K562 (cell line): Measurements from ENCODE around the gene HIP1R. TPM values are rescaled to one million over a fixed set of nuclear protein-coding genes. Genes with fewer than 3 reads are reported as not detected.

Experiments
- ATAC-seq: fragments of 200-7000 bp; cut with Tn5 transposase; 3 replicates; pipeline ENCODE4 v1.9.1; 2020; ENCODE audit warnings: moderate library complexity
- BruUV-seq: library from RNA; stranded (reverse); fragments of 400-500 nt; replicated peaks from 2 replicates; lab custom pipeline; 2021; lab: Mats Ljungman, UMichigan
- CTCF ChIA-PET: fragments of 300-600 bp; formaldehyde crosslinking; extraction: SDS; loops from one replicate; lab custom pipeline; 2021; ENCODE audit warnings: low intra/inter-chr PET ratio; lab: Yijun Ruan, JAX
- POLR2A ChIA-PET: fragments of 300-600, 350-650 bp; sonication (Branson Sonifier 250); formaldehyde crosslinking; extraction: SDS; loops from one replicate; lab custom pipeline; 2021; ENCODE audit warnings: antibody characterized with exemption, inconsistent platforms; lab: Yijun Ruan, JAX
- DNase-seq, 4 experiments: peaks; one replicate each; pipeline versions ENCODE4 v3.0.0 to v3.0.0-alpha.2; 2011 to 2018; ENCODE audit warnings: low spot score in 3 of 4, mixed read lengths in 3 of 4; ENCODE audit errors: extremely low read depth in 1 of 4
- FAIRE-seq: peaks from 2 replicates; lab custom pipeline; 2011; peaks lifted over from hg19 to GRCh38; lab: Jason Lieb, UNC
- H2AFZ ChIP-seq: 2 replicates; pipeline ENCODE4 v1.6.0; 2011; ENCODE audit warnings: low read depth, low read length, control low read depth, inconsistent platforms
- H3K27ac ChIP-seq: fragments of 200-600 bp; 3 replicates; pipeline ENCODE4 v1.8.0; 2011; ENCODE audit warnings: low read depth, mild to moderate bottlenecking, control low read depth, inconsistent platforms, low read length, moderate library complexity, mixed read lengths; ENCODE audit errors: extremely low read depth
- H3K27me3 ChIP-seq, 2 experiments: fragments of 300-600 bp in 1 of 2; 2 replicates in 1 of 2; 3 replicates in 1 of 2; pipeline versions ENCODE4 v1.6.0 to v1.8.0; 2011; ENCODE audit warnings: inconsistent platforms in 2 of 2, low read length in 2 of 2, mild to moderate bottlenecking in 1 of 2, mixed read lengths in 1 of 2, moderate library complexity in 1 of 2; ENCODE audit not compliant: control insufficient read depth in 2 of 2, insufficient read depth in 2 of 2
- H3K36me3 ChIP-seq: fragments of 300-600 bp; 3 replicates; pipeline ENCODE4 v1.8.0; 2011; ENCODE audit warnings: mild to moderate bottlenecking, low read length, inconsistent platforms; ENCODE audit not compliant: control insufficient read depth, insufficient read depth
- H3K4me1 ChIP-seq, 2 experiments: fragments of 200-600 bp in 1 of 2; replicated peaks in 1 of 2; 2 replicates in 1 of 2; 3 replicates in 1 of 2; pipeline versions ENCODE4 v1.5.1 to v1.8.0; 2011; ENCODE audit warnings: inconsistent platforms in 2 of 2, low read length in 2 of 2, mild to moderate bottlenecking in 1 of 2, mixed read lengths in 1 of 2, moderate library complexity in 1 of 2; ENCODE audit not compliant: control insufficient read depth in 2 of 2, insufficient read depth in 2 of 2
- H3K4me2 ChIP-seq: 2 replicates; pipeline ENCODE4 v1.6.1; 2011; ENCODE audit warnings: low read length, control low read depth, inconsistent platforms, mixed read lengths; ENCODE audit not compliant: insufficient read depth
- H3K4me3 ChIP-seq: fragments of 200-600 bp; sonication (generic), shearing (Covaris generic); 2 replicates; pipeline ENCODE4 v1.5.1; 2016; ENCODE audit warnings: control low read depth, inconsistent platforms
- H3K79me2 ChIP-seq: fragments of 200-600 bp; 3 replicates; pipeline ENCODE4 v1.8.0; 2011; ENCODE audit warnings: low read length, inconsistent platforms; ENCODE audit not compliant: control insufficient read depth, insufficient read depth
- H3K9ac ChIP-seq, 2 experiments: 2 replicates each; pipeline versions ENCODE4 v1.6.0 to v1.6.1; 2011; ENCODE audit warnings: low read depth in 2 of 2, low read length in 2 of 2, control low read depth in 1 of 2, inconsistent platforms in 1 of 2, mild to moderate bottlenecking in 1 of 2, mixed read lengths in 1 of 2; ENCODE audit not compliant: insufficient read depth in 1 of 2
- H3K9me1 ChIP-seq: one replicate; pipeline ENCODE4 v1.6.0; 2011; ENCODE audit warnings: inconsistent platforms, mild to moderate bottlenecking, low read length, moderate library complexity; ENCODE audit not compliant: control insufficient read depth, insufficient read depth
- H3K9me3 ChIP-seq: replicated peaks from 2 replicates; pipeline ENCODE4 v1.5.1; 2011; ENCODE audit warnings: low read depth, low read length, inconsistent platforms; ENCODE audit not compliant: control insufficient read depth, insufficient read depth
- H4K20me1 ChIP-seq: replicated peaks from 2 replicates; pipeline ENCODE4 v1.6.1; 2011; ENCODE audit warnings: low read length, inconsistent platforms, mixed read lengths; ENCODE audit not compliant: control insufficient read depth, insufficient read depth
- ESRRB ChIP-seq: fragments of 250-450 bp; sonication (Bioruptor Pico); IDR thresholded peaks from 2 replicates; pipeline ENCODE4 v1.5.0; 2020; ENCODE audit warnings: mild to moderate bottlenecking, moderate library complexity, borderline replicate concordance
- LCOR ChIP-seq: sonication (generic); formaldehyde crosslinking; IDR thresholded peaks from 2 replicates; pipeline ENCODE4 v1.8.0; 2022; ENCODE audit warnings: mild to moderate bottlenecking, missing genetic modification reagents
- MAFF ChIP-seq: IDR thresholded peaks from 2 replicates; pipeline ENCODE4 v1.6.1; 2012; ENCODE audit warnings: low read length, improper control_type of control experiment
- MLX ChIP-seq, 2 experiments: fragments of 450-650 bp in 1 of 2; sonication (generic) in 1 of 2; formaldehyde crosslinking; conservative IDR thresholded peaks; 2 replicates each; pipeline versions ENCODE4 v1.4.0 to v1.8.1; 2020 to 2022; ENCODE audit warnings: mild to moderate bottlenecking in 1 of 2, missing genetic modification reagents in 1 of 2
- NR2C2 ChIP-seq, 2 experiments: fragments of 200-800 bp in 1 of 2; sonication (Bioruptor generic) in 1 of 2; sonication (generic) in 1 of 2; formaldehyde crosslinking in 1 of 2; IDR thresholded peaks; 2 replicates each; pipeline versions ENCODE4 v1.6.1 to v1.8.0; 2016 to 2022; ENCODE audit warnings: mild to moderate bottlenecking in 1 of 2, missing compliant biosample characterization in 1 of 2, missing genetic modification characterization in 1 of 2, missing genetic modification reagents in 1 of 2
- ZNF232 ChIP-seq: sonication (generic); formaldehyde crosslinking; IDR thresholded peaks from 2 replicates; pipeline ENCODE4 v1.8.0; 2022; ENCODE audit warnings: mild to moderate bottlenecking, missing genetic modification reagents
- ZNF764 ChIP-seq: fragments of 250-450 bp; sonication (Bioruptor Pico); IDR thresholded peaks from 2 replicates; pipeline ENCODE4 v1.4.0; 2020; ENCODE audit warnings: low read depth, mild to moderate bottlenecking, moderate library complexity
- WGBS: fragments of 100-300 bp; shearing (Covaris generic); methylation state at CpG from one replicate; pipeline ENCODE4 v1.1.6; 2016; ENCODE audit warnings: low coverage, mixed read lengths; ENCODE audit not compliant: insufficient coverage; ENCODE audit errors: missing lambda C conversion rate; 5-methylcytosine and 5-hydroxymethylcytosine counted together
- in situ Hi-C: fragments of 300-500 bp; cut with MboI; formaldehyde crosslinking; loops from 4 replicates; pipeline ENCODE4 v1.15.0; 2018; ENCODE audit warnings: inconsistent platforms, mixed read lengths
- intact Hi-C: fragments of 100-400 bp; cut with micrococcal nuclease; formaldehyde crosslinking; loops from 2 replicates; pipeline ENCODE4 v1.14.2; 2022
- polyA plus RNA-seq, 8 experiments: library from polyadenylated mRNA; depleted of rRNA in 4 of 8; stranded (reverse) in 5 of 8; unstranded in 3 of 8; fragments of >200 nt; fragmentation: Nextera tagmentation in 2 of 8; fragmentation: Illumina TruSeq in 1 of 8; extraction: Ambion mirVana in 2 of 8; extraction: Trizol in 1 of 8; gene quantifications; 2 replicates each; pipeline versions ENCODE4 v1.2.1 to v1.2.3, GENCODE V29; 2011 to 2014; ENCODE audit warnings: inconsistent platforms in 1 of 8, missing spikeins in 1 of 8
- total RNA-seq, 7 experiments: library from RNA; depleted of rRNA in 6 of 7; stranded (reverse); fragments of >200 nt in 6 of 7; fragmentation: Illumina TruSeq in 2 of 7; extraction: Trizol in 2 of 7; gene quantifications; 2 replicates each; pipeline versions ENCODE4 v1.2.1 to v1.2.3, GENCODE V29; 2011 to 2021; ENCODE audit warnings: low replicate concordance in 1 of 7
- TF ChIP-seq, protein P1 (sequence below): fragments of 250-450 bp; sonication (Bioruptor Pico); IDR thresholded peaks from 2 replicates; pipeline ENCODE4 v1.8.0; 2022; ENCODE audit warnings: moderate library complexity, mild to moderate bottlenecking, inconsistent platforms
- TF ChIP-seq, protein P2 (sequence below): sonication (generic); formaldehyde crosslinking; IDR thresholded peaks from 2 replicates; pipeline ENCODE4 v1.8.0; 2022; ENCODE audit warnings: missing genetic modification reagents, mild to moderate bottlenecking, borderline replicate concordance

HIP1R gene
- total and polyA plus RNA-seq, 9 of the 15 experiments (the other 6 are each of a cell fraction or from before 2014, with no cell fraction given): 0.15 to 31.0 (median 14.2) TPM

DNA sequence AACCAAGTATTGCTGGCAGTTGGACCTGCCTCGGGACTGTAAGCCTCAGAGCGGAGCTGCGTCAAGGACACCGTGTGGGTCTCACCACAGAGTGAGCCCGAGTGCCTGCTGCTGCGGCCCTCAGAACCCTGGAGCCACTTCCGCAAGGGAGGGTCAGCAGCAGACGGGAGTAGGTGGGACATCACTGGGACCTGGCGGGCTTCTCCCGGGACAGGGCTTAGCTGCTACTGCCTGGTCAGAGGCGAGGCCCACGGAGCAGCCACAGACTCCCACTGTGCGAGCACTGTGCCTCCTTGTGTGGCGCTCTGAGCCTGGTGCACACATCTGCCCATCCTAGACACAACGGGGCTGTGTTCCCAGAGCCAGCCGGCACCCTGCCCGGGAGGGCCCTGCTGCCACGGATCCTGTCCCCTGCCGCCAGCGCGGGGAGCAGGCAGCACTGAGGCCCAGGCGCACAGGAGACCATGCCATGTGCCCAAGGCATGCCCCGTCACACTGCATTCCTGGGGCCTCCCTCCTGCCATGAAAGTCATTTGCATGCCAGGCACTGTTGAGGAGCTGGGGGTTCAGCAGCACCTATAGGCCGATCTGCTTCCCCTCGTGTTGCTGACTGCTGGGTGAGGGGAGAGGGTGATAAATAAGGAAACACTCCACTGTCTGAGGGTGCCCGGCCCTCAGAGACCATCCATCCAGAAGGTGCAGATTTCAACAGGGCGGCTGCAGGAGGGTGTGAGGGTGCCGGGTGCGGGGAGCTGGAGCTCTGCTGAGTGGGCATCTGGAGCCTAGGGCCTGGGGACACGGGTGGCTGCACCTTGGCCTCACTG is 10.0 kb downstream of the HIP1R start:
- BruUV-seq: no TSS peak
- H3K4me1 ChIP-seq: peaks cover 0 to 60% of the 10 kb centered on the region in 2 experiments; a peak in 2 of 5 replicates
- peaks cover 31% of the 10 kb centered on the region for H4K20me1 ChIP-seq
- POLR2A ChIA-PET: interaction anchor here (0.6 kb wide), 1 partner anchor 60 kb away, joined by 3 read pairs; no protein-coding TSS in a partner anchor
- H3K36me3 ChIP-seq: no peaks in the 10 kb centered on the region
- in situ Hi-C loops (no loop called here), intact Hi-C loops (loop anchor here (10.0 kb wide), 1 partner anchor 50 kb away; no protein-coding TSS in a partner anchor)
- CTCF ChIA-PET: no interaction called here
- H2AFZ ChIP-seq: no peak overlapping the region
- H3K27ac ChIP-seq: no peak overlapping the region
- no peak overlapping the region for H3K4me2 ChIP-seq
- no peaks in the 10 kb centered on the region for H3K9me3 ChIP-seq
- WGBS: 79% methylated on average over 22 of the region's 30 CpGs
- H3K79me2 ChIP-seq: no peaks in the 10 kb centered on the region
- no peak for FAIRE-seq
- no peak for ATAC-seq
- peak overlapping the region in 1 of 2 experiments; percentile 68; a peak in 1 of 4 replicates for H3K9ac ChIP-seq
- no peak overlapping the region for H3K4me3 ChIP-seq
- DNase-seq: no peak
- H3K9me1 ChIP-seq: no peaks in the 10 kb centered on the region
- H3K27me3 ChIP-seq: no peaks in the 10 kb centered on the region
- TF ChIP-seq MAFF (no peak), ESRRB (CRISPR knock-in tag) (no peak), ZNF764 (no peak), NR2C2 (CRISPR knock-in tag; IDR thresholded peaks at IDR 0.05) (no peak), NR2C2 (tag; IDR thresholded peaks at IDR 0.05) (no peak), ZNF232 (CRISPR knock-in tag) (no peak), LCOR (CRISPR knock-in tag) (no peak), MLX (CRISPR knock-in tag; conservative IDR thresholded peaks at IDR 0.05) (no peak)
- TF ChIP-seq, protein P1, sequence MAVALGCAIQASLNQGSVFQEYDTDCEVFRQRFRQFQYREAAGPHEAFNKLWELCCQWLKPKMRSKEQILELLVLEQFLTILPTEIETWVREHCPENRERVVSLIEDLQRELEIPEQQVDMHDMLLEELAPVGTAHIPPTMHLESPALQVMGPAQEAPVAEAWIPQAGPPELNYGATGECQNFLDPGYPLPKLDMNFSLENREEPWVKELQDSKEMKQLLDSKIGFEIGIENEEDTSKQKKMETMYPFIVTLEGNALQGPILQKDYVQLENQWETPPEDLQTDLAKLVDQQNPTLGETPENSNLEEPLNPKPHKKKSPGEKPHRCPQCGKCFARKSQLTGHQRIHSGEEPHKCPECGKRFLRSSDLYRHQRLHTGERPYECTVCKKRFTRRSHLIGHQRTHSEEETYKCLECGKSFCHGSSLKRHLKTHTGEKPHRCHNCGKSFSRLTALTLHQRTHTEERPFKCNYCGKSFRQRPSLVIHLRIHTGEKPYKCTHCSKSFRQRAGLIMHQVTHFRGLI (CRISPR knock-in tag): no peak
- TF ChIP-seq, protein P2, sequence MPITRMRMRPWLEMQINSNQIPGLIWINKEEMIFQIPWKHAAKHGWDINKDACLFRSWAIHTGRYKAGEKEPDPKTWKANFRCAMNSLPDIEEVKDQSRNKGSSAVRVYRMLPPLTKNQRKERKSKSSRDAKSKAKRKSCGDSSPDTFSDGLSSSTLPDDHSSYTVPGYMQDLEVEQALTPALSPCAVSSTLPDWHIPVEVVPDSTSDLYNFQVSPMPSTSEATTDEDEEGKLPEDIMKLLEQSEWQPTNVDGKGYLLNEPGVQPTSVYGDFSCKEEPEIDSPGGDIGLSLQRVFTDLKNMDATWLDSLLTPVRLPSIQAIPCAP (CRISPR knock-in tag): no peak
